Endothelial cell of umbilical vein (primary cell): ENCODE measurements around the gene BACH2. TPM values are rescaled to one million over a fixed set of nuclear protein-coding genes. Genes with fewer than 3 reads are reported as not detected.

Experiments used
- BruUV-seq: library from RNA; stranded (reverse); fragments of 400-500 nt; replicated peaks from 2 replicates; lab custom pipeline; 2021; lab: Mats Ljungman, UMichigan
- CTCF ChIA-PET: fragments of 300-600, 350-600 bp; sonication (Branson Sonifier 250); formaldehyde crosslinking; loops from one replicate; lab custom pipeline; 2021; ENCODE audit warnings: antibody characterized with exemption, inconsistent platforms; lab: Charles Lee
- POLR2A ChIA-PET: fragments of 300-600, 350-600 bp; sonication (Branson Sonifier 250); formaldehyde crosslinking; loops from one replicate; lab custom pipeline; 2021; ENCODE audit warnings: antibody characterized with exemption, inconsistent platforms; lab: Charles Lee
- DNase-seq: peaks from one replicate; pipeline ENCODE4 v3.0.0-alpha.2; 2011; ENCODE audit warnings: low read depth, low spot score
- FAIRE-seq: peaks from 2 replicates; lab custom pipeline; 2011; peaks lifted over from hg19 to GRCh38; lab: Jason Lieb, UNC
- H2AFZ ChIP-seq: 2 replicates; pipeline ENCODE4 v1.6.0; 2012; ENCODE audit warnings: low read depth, low read length, control low read depth, inconsistent platforms
- H3K27ac ChIP-seq: 2 replicates; pipeline ENCODE4 v1.5.1; 2011; ENCODE audit warnings: low read depth, mild to moderate bottlenecking, control low read depth, low read length, moderate library complexity; ENCODE audit not compliant: insufficient read depth
- H3K27me3 ChIP-seq, 2 experiments: 2 replicates each; pipeline versions ENCODE4 v1.6.0 to v1.6.1; 2011; ENCODE audit warnings: low read length in 2 of 2, mixed read lengths in 1 of 2; ENCODE audit not compliant: control insufficient read depth in 2 of 2, insufficient read depth in 2 of 2
- H3K36me3 ChIP-seq, 2 experiments: 2 replicates in 1 of 2; 3 replicates in 1 of 2; pipeline ENCODE4 v1.5.1; 2011; ENCODE audit warnings: low read length in 2 of 2, mild to moderate bottlenecking in 1 of 2, moderate library complexity in 1 of 2; ENCODE audit not compliant: control insufficient read depth in 2 of 2, insufficient read depth in 2 of 2; ENCODE audit errors: extremely low read depth in 1 of 2
- H3K4me1 ChIP-seq: 3 replicates; pipeline ENCODE4 v1.5.1; 2011; ENCODE audit warnings: mild to moderate bottlenecking, low read length; ENCODE audit not compliant: control insufficient read depth, insufficient read depth; ENCODE audit errors: extremely low read depth
- H3K4me2 ChIP-seq: 2 replicates; pipeline ENCODE4 v1.6.1; 2011; ENCODE audit warnings: low read length, control low read depth, mixed read lengths; ENCODE audit not compliant: insufficient read depth
- H3K4me3 ChIP-seq, 3 experiments: fragments of 200-600 bp in 1 of 3; sonication (generic), shearing (Covaris generic) in 1 of 3; replicated peaks in 1 of 3; 2 replicates each; pipeline ENCODE4 v1.5.1; 2011 to 2016; ENCODE audit warnings: control low read depth in 3 of 3, low read length in 3 of 3, mild to moderate bottlenecking in 2 of 3, inconsistent platforms in 1 of 3, low read depth in 1 of 3, moderate library complexity in 1 of 3; ENCODE audit not compliant: insufficient read depth in 1 of 3
- H3K79me2 ChIP-seq: 2 replicates; pipeline ENCODE4 v1.6.0; 2012; ENCODE audit warnings: low read length, inconsistent platforms; ENCODE audit not compliant: control insufficient read depth, insufficient read depth
- H3K9ac ChIP-seq: replicated peaks from 2 replicates; pipeline ENCODE3; 2011; ENCODE audit warnings: low read length, control low read depth; ENCODE audit not compliant: insufficient read depth; ENCODE audit errors: extremely low read depth
- H3K9me1 ChIP-seq: replicated peaks from 3 replicates; pipeline ENCODE4 v1.6.0; 2011; ENCODE audit warnings: mild to moderate bottlenecking, low read length; ENCODE audit not compliant: control insufficient read depth, insufficient read depth; ENCODE audit errors: extremely low read depth
- H3K9me3 ChIP-seq: replicated peaks from 2 replicates; pipeline ENCODE4 v1.5.1; 2012; ENCODE audit warnings: low read length, inconsistent platforms; ENCODE audit not compliant: control insufficient read depth, insufficient read depth
- H4K20me1 ChIP-seq: replicated peaks from 2 replicates; pipeline ENCODE3; 2011; ENCODE audit warnings: mild to moderate bottlenecking, low read length; ENCODE audit not compliant: control insufficient read depth, insufficient read depth; ENCODE audit errors: extremely low read depth
- CTCF ChIP-seq, 2 donors: IDR thresholded peaks; 1 replicate in 1 of 2; 2 replicates in 1 of 2; pipeline ENCODE4 v1.5.1; 2011; ENCODE audit warnings: low read length in 2 of 2, mild to moderate bottlenecking in 2 of 2, moderate library complexity in 2 of 2, control low read depth in 1 of 2, inconsistent platforms in 1 of 2, low read depth in 1 of 2; ENCODE audit not compliant: insufficient read depth in 1 of 2; ENCODE audit errors: extremely low read depth in 1 of 2
- EZH2 ChIP-seq: IDR thresholded peaks from 2 replicates; pipeline ENCODE4 v1.6.1; 2012; ENCODE audit warnings: borderline replicate concordance, low read depth, mild to moderate bottlenecking, moderate library complexity, low read length, inconsistent platforms; ENCODE audit not compliant: severe bottlenecking
- FOS ChIP-seq: IDR thresholded peaks from 2 replicates; pipeline ENCODE4 v1.6.1; 2011; ENCODE audit warnings: mild to moderate bottlenecking, low read length, moderate library complexity, borderline replicate concordance; ENCODE audit not compliant: insufficient read depth
- GATA2 ChIP-seq: IDR thresholded peaks from 2 replicates; pipeline ENCODE4 v1.7.0; 2011; ENCODE audit warnings: low read depth, mild to moderate bottlenecking, moderate library complexity, mixed read lengths, low read length; ENCODE audit not compliant: insufficient read length, insufficient read depth
- JUN ChIP-seq: IDR thresholded peaks from 2 replicates; pipeline ENCODE4 v1.6.1; 2011; ENCODE audit warnings: borderline replicate concordance, low read depth; ENCODE audit not compliant: insufficient read length, insufficient read depth
- MYC ChIP-seq: IDR thresholded peaks from one replicate; pipeline ENCODE4 v1.6.1; 2011; ENCODE audit warnings: mild to moderate bottlenecking, low read depth, low read length
- POLR2A ChIP-seq: IDR thresholded peaks from 2 replicates; pipeline ENCODE4 v1.6.1; 2012; ENCODE audit warnings: low read depth, mild to moderate bottlenecking, control low read depth, low read length
- POLR2AphosphoS5 ChIP-seq: IDR thresholded peaks from 2 replicates; pipeline ENCODE4 v1.6.1; 2012; ENCODE audit warnings: low read depth, mild to moderate bottlenecking, control low read depth, low read length, moderate library complexity; ENCODE audit not compliant: insufficient read depth
- dilution Hi-C: fragments of 300-500 bp; cut with MboI; formaldehyde crosslinking; loops from one replicate; pipeline ENCODE4 v1.15.0; 2019; ENCODE audit warnings: low sequenced_read_pairs; ENCODE audit not compliant: extremely low pct_ligation_motif_present
- intact Hi-C: fragments of 100-400 bp; cut with micrococcal nuclease; formaldehyde crosslinking; loops from one replicate; pipeline ENCODE4 v1.10.0; 2022
- polyA plus RNA-seq, 4 experiments: library from polyadenylated mRNA; depleted of rRNA in 3 of 4; stranded (reverse) in 3 of 4; unstranded in 1 of 4; fragments of >200 nt; gene quantifications; 2 replicates each; pipeline versions ENCODE4 v1.2.1 to v1.2.3, GENCODE V29; 2011 to 2012; ENCODE audit warnings: missing spikeins in 1 of 4
- total RNA-seq: library from RNA; stranded (reverse); gene quantifications from 2 replicates; pipeline ENCODE4 v1.2.3, GENCODE V29; 2021
- TF ChIP-seq, protein P1 (sequence below): IDR thresholded peaks from 2 replicates; pipeline ENCODE4 v1.6.1; 2011; ENCODE audit not compliant: insufficient read depth, insufficient read length

Gene BACH2
- total and polyA plus RNA-seq, 2 donors (not counting 3 experiments of a cell fraction or from before 2014, with no cell fraction given) = 1.7 to 5.6 TPM

DNA sequence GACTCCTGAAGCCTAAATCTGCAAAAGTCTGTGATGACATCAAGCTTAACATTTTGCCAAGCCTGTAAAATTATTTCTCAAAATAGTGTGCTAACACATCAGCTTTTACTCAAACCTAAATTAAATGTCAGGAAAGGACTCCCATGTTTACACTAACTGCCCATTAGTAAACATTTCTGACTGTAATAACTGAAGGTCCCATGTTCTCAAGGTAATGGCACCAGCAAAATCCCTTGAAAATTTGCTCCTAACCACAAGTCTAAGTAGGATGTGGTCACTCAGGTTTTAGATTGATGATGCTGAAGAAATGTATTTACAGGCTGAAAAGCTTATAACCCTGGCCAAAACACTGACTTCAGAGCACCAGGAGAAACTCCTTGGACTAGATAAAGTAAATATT is 33.0 kb downstream of the BACH2 start:
- Histone ChIP-seq H3K27ac (no peak overlapping the region), H3K27me3 (peaks cover 0 to 3% of the 10 kb centered on the region in 2 experiments), H3K36me3 (no peaks in the 10 kb centered on the region), H3K9ac (no peak overlapping the region), H3K4me2 (no peak overlapping the region), H3K79me2 (no peaks in the 10 kb centered on the region), H3K4me3 (no peak overlapping the region), H3K9me1 (no peaks in the 10 kb centered on the region), H4K20me1 (no peaks in the 10 kb centered on the region), H3K4me1 (no peaks in the 10 kb centered on the region), H2AFZ (no peak overlapping the region), H3K9me3 (no peaks in the 10 kb centered on the region)
- no TSS peak for BruUV-seq
- intact Hi-C loops = no loop called here
- dilution Hi-C loops = no loop called here
- DNase-seq = no peak
- FAIRE-seq = no peak
- TF ChIP-seq, protein P1, sequence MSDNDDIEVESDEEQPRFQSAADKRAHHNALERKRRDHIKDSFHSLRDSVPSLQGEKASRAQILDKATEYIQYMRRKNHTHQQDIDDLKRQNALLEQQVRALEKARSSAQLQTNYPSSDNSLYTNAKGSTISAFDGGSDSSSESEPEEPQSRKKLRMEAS = no peak
- TF ChIP-seq POLR2AphosphoS5 (no peak), POLR2A (no peak), FOS (no peak), GATA2 (no peak), CTCF (IDR thresholded peaks at IDR 0.05; ENCODE audit: extremely low read depth in 1 of 2, insufficient read depth in 1 of 2, low read depth in 1 of 2, low read length in 2 of 2) (no peak), MYC (no peak), JUN (no peak), EZH2 (no peak)
- CTCF ChIA-PET = no interaction called here
- POLR2A ChIA-PET = no interaction called here
